Bronchial epithelial cell (primary cell): Measurements from ENCODE around the gene ANKRD55. TPM values are rescaled to one million over a fixed set of nuclear protein-coding genes. Genes with fewer than 3 reads are reported as not detected.
"Not testable (repeated sequence)": the region's sequence is repeated elsewhere in the genome, so short reads cannot be mapped to it uniquely, and the experiment has no call there.

ENCODE experiments used
- DNase-seq: peaks from one replicate; pipeline ENCODE4 v3.0.0-alpha.2; 2010; ENCODE audit warnings: low read depth
- FAIRE-seq: peaks from 2 replicates; lab custom pipeline; 2011; peaks lifted over from hg19 to GRCh38; lab: Jason Lieb, UNC
- H3K27me3 ChIP-seq: 2 replicates; pipeline ENCODE4 v1.5.1; 2011; ENCODE audit warnings: low read length; ENCODE audit not compliant: control insufficient read depth, insufficient read depth
- H3K36me3 ChIP-seq: 2 replicates; pipeline ENCODE4 v1.5.1; 2011; ENCODE audit warnings: low read length; ENCODE audit not compliant: control insufficient read depth, insufficient read depth
- H3K4me3 ChIP-seq: 2 replicates; pipeline ENCODE4 v1.5.1; 2011; ENCODE audit warnings: mild to moderate bottlenecking, low read depth, low read length, control low read depth
- total RNA-seq: library from RNA; depleted of rRNA; stranded (reverse); fragments of >200 nt; gene quantifications from 2 replicates; pipeline ENCODE4 v1.2.1, GENCODE V29; 2014
- TF ChIP-seq, protein P1 (sequence below): IDR thresholded peaks from 2 replicates; pipeline ENCODE4 v1.5.1; 2011; ENCODE audit warnings: mild to moderate bottlenecking, moderate library complexity, low read length, control low read depth, inconsistent platforms; ENCODE audit not compliant: insufficient read depth, severe bottlenecking

Gene ANKRD55
- total RNA-seq, 1 donor from 2014 or later: not detected

DNA sequence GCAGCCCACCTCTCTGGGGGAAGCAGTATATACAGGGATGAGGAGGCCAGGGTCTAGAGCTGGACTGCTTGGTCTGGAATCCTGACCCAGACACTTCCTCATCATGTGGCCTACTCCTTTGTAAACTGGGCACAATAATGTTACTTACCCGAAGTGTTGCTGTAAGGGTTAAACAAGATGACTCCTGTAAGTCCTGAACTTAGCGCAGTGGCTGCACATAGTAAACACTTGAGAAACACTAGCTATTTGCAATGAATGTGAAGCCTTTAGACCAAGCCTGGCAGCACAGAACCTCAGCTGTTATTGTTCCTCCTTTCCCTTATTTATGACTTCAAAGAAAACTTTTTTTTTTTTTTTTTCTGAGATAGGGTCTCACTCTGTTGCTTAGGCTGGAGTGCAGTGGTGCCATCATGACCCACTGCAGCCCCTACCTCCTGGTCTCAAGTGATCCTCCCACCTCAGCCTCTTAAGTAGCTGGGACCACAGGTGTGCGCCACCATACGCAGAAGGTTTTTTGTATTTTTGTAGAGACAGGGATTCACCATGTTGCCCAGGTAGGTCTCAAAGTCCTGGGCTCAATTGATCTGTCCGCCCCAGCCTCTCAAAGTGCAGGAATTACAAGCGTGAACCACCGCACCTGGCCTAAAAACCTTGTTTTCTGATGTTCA lies 142.2 kb downstream of the ANKRD55 start:
- H3K36me3 ChIP-seq: no peaks in the 10 kb centered on the region
- H3K4me3 ChIP-seq: no peak overlapping the region
- TF ChIP-seq, protein P1, sequence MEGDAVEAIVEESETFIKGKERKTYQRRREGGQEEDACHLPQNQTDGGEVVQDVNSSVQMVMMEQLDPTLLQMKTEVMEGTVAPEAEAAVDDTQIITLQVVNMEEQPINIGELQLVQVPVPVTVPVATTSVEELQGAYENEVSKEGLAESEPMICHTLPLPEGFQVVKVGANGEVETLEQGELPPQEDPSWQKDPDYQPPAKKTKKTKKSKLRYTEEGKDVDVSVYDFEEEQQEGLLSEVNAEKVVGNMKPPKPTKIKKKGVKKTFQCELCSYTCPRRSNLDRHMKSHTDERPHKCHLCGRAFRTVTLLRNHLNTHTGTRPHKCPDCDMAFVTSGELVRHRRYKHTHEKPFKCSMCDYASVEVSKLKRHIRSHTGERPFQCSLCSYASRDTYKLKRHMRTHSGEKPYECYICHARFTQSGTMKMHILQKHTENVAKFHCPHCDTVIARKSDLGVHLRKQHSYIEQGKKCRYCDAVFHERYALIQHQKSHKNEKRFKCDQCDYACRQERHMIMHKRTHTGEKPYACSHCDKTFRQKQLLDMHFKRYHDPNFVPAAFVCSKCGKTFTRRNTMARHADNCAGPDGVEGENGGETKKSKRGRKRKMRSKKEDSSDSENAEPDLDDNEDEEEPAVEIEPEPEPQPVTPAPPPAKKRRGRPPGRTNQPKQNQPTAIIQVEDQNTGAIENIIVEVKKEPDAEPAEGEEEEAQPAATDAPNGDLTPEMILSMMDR: no peak
- FAIRE-seq (no peak), DNase-seq (no peak)
- no peaks in the 10 kb centered on the region for H3K27me3 ChIP-seq

DNA sequence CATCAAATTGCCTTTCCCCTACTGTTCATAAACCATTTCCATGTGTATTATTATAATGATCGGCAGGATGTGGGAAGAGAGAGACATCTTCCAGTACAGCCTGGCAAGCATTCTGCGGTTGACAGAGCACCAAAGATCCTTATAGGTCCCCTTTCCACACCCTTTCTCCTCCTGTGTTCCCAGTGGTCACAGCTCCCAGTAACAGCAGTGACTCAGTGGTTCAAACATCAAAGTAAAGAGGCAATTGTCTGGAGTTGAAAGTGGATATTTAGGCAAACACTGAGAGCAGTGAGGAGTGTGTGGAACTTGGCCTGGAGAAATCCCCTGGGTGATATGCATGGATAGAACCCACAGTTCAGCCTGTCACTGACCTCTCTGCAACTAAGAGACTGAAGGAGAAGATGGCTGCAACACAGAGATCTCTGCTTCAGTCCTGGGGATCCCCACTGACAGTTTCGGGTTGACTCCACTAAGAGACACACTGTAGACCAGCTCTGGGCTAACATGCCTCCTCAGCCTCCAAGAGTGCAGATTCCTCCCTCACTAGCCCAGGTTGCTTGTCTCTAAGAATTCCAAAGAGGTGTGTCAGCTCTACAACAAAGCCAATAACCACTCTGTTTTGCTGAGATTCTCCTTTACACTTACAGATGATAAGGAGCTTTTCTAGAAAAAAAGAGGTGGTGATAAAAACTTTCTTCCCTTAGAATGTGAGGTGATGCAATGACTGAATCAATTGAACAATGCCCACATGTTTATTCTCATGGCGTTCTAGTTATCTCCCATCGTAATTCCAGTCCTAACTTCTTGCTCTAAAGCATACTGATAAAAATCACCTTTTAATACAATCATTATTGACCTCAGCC lies 143.9 kb downstream of the ANKRD55 start:
- peak; percentile 43 for FAIRE-seq
- H3K27me3 ChIP-seq: no peaks in the 10 kb centered on the region
- peak; percentile 75 for DNase-seq
- no peaks in the 10 kb centered on the region for H3K36me3 ChIP-seq
- TF ChIP-seq, protein P1: no peak
- H3K4me3 ChIP-seq: no peak overlapping the region

DNA sequence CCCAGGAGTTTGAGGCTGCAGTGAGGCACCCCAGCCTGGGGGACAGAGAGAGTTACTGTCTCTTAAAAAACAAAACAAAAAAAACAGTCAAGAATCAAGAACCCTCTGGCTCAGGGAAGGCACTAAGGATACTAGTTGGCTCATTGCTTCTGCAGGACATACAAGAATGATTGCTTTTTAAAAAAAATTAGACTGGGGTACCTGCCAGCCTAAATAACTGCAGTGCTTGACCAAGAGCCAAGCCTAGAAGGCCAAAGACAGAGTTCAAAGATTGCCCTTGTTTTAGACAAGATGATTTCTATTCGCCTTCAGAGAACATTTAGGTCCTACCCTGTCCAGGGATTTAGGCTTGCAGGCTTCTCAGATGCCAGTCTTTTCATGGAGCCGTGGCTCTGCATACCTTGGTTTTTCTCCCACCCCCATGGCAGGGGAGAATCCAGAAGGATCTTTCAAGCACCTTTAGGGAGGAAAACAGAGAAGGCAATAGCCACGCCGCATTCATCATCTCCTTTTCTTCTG lies 144.6 kb downstream of the ANKRD55 start:
- FAIRE-seq (no peak), DNase-seq (no peak)
- H3K36me3 ChIP-seq: no peaks in the 10 kb centered on the region
- TF ChIP-seq, protein P1: no peak
- H3K4me3 ChIP-seq: no peak overlapping the region
- no peaks in the 10 kb centered on the region for H3K27me3 ChIP-seq

DNA sequence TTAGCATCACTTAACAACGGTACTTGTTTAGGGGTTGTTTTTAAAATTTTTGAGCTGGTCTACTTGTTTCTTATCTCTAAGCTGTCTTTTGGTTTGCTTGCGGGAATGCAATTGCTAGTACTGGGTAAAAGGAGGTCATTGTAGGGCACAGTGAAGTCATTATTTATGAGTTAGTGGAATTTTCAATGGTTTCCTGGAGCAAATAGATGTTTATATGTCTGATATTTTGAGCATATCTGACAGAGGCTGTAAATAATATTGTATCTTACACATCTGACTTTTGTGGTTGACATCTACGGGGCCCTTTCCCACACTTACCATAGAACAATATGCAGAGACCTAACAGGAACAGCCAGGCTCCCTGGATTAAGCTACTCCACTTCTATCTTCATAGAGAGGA lies 147.9 kb downstream of the ANKRD55 start:
- Histone ChIP-seq H3K27me3 (no peaks in the 10 kb centered on the region), H3K4me3 (no peak overlapping the region), H3K36me3 (no peaks in the 10 kb centered on the region)
- TF ChIP-seq, protein P1: no peak
- DNase-seq (no peak), FAIRE-seq (no peak)

DNA sequence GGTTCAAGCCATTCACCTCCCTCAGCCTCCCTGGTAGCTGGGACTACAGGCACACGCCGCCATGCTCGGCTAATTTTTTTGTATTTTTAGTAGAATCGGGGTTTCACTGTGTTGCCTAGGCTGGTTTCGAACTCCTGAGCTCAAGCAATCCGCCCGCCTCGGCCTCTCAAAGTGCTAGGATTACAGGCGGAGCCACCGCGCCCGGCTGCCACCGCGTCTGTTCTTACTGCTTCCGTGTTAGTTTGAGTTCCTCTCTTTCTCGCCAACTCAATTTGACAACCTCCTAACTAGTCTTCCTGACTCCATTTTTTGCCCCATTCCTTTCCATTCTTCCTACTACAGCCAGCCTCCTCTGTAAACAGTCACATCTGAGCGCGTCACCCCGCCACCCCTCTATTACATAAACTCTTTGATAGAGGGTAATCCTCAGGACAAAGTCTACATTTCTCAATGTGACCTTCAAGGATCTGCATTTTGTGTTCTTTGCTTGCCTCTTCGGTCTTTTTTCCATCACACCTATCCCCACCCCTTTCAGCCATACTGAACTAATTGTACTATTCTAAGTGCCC lies 149.8 kb downstream of the ANKRD55 start:
- TF ChIP-seq, protein P1: no peak
- no peaks in the 10 kb centered on the region for H3K27me3 ChIP-seq
- H3K36me3 ChIP-seq: no peaks in the 10 kb centered on the region
- no peak overlapping the region for H3K4me3 ChIP-seq
- FAIRE-seq (no peak), DNase-seq (no peak)

DNA sequence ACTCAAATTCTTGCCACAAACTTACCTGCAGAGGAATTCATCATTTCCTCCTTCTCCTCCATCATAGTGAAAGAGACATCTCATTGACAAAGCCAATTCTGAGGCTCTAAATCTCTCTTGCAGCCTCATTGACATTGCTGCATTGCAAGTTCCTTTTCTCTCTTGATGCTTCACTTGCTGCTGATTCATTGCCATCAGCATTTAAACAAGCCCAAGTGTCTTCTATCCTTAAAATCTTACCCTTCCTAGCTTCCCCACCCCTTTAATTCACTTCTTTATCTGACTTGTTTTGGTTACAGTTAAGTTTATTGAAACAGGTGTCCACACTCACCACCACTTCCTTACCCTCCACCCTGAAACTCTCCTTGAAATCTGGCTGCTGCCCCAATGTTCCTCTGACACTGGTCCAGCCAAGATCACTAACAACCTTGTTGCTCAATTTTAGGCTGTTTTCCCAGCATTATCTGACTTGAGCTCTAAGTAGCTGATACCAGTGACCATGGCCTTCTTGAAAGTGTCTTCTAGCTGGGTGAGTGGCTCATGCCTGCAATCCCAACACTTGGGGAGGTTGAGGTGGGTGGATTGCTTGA lies 152.0 kb downstream of the ANKRD55 start:
- FAIRE-seq, H3K27me3 ChIP-seq, H3K4me3 ChIP-seq, H3K36me3 ChIP-seq, DNase-seq: not testable (repeated sequence)
